Liver (tissue), 3 donors: ENCODE data around the gene DLGAP5.

Source experiments
- EGR1 ChIP-seq, 2 donors: IDR thresholded peaks; 2 replicates each; pipeline ENCODE4 v1.6.1; 2016 to 2018; ENCODE audit warnings: antibody characterized with exemption in 2 of 2, low read depth in 2 of 2
- GABPA ChIP-seq, 2 donors: IDR thresholded peaks in 1 of 2; conservative IDR thresholded peaks in 1 of 2; 2 replicates each; pipeline ENCODE4 v1.6.1; 2016; ENCODE audit warnings: antibody characterized with exemption in 2 of 2, mild to moderate bottlenecking in 1 of 2, moderate library complexity in 1 of 2
- JUND ChIP-seq, 2 donors: IDR thresholded peaks; 2 replicates each; pipeline ENCODE4 v1.6.1; 2016; ENCODE audit warnings: antibody characterized with exemption in 2 of 2
- RAD21 ChIP-seq, 2 donors: IDR thresholded peaks; 2 replicates each; pipeline ENCODE4 v1.6.1; 2016; ENCODE audit warnings: antibody characterized with exemption in 2 of 2, mild to moderate bottlenecking in 2 of 2
- SP1 ChIP-seq: IDR thresholded peaks from 2 replicates; pipeline ENCODE4 v1.6.1; 2018; ENCODE audit warnings: antibody characterized with exemption, mild to moderate bottlenecking
- YY1 ChIP-seq: IDR thresholded peaks from 2 replicates; pipeline ENCODE4 v1.6.1; 2016; ENCODE audit warnings: antibody characterized with exemption, mild to moderate bottlenecking
- TF ChIP-seq, protein P1 (sequence below): fragments of 150-350 bp; IDR thresholded peaks from 2 replicates; pipeline ENCODE4 v1.5.1; 2017; ENCODE audit warnings: improper control_type of control experiment, low read depth, low read length; ENCODE audit not compliant: missing input control
- TF ChIP-seq, protein P2 (sequence below): IDR thresholded peaks from 2 replicates; pipeline ENCODE4 v1.6.1; 2016; ENCODE audit warnings: antibody characterized with exemption
- TF ChIP-seq, protein P3 (sequence below): IDR thresholded peaks from 2 replicates; pipeline ENCODE4 v1.6.1; 2016; ENCODE audit warnings: antibody characterized with exemption
- TF ChIP-seq, protein P4 (sequence below): IDR thresholded peaks from 2 replicates; pipeline ENCODE4 v1.6.1; 2016; ENCODE audit warnings: antibody characterized with exemption, mild to moderate bottlenecking
- donor health status: healthy.
- donor health status: healthy.

DNA sequence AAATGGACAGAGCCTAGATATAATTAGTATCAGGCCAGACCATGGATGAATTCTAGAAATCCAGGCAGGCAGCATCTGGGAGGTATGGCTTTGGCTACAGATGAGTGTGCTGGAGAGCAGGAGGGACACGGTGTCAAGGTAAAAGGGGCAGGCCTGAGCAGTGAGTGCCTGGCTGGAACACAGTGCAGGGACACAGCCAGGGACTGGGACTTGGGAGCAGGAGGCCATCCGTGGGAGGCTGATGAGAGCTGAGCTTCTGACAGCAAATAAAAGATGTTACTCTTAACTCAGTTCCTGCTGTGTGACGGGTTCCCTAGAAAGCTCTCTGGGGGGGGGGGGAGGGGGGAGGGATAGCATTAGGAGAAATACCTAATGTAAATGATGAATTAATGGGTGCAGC, 75.9 kb downstream of the DLGAP5 start:
- TF ChIP-seq RAD21 (IDR thresholded peaks at IDR 0.05) (no peak), JUND (IDR thresholded peaks at IDR 0.05) (no peak), GABPA (IDR thresholded peaks at IDR 0.05 in 1 of 2, conservative IDR thresholded peaks at IDR 0.05 in 1 of 2) (no peak), EGR1 (IDR thresholded peaks at IDR 0.05; ENCODE audit: low read depth in 2 of 2) (no peak), YY1 (no peak), SP1 (no peak)
- TF ChIP-seq, protein P1, sequence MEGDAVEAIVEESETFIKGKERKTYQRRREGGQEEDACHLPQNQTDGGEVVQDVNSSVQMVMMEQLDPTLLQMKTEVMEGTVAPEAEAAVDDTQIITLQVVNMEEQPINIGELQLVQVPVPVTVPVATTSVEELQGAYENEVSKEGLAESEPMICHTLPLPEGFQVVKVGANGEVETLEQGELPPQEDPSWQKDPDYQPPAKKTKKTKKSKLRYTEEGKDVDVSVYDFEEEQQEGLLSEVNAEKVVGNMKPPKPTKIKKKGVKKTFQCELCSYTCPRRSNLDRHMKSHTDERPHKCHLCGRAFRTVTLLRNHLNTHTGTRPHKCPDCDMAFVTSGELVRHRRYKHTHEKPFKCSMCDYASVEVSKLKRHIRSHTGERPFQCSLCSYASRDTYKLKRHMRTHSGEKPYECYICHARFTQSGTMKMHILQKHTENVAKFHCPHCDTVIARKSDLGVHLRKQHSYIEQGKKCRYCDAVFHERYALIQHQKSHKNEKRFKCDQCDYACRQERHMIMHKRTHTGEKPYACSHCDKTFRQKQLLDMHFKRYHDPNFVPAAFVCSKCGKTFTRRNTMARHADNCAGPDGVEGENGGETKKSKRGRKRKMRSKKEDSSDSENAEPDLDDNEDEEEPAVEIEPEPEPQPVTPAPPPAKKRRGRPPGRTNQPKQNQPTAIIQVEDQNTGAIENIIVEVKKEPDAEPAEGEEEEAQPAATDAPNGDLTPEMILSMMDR = no peak
- TF ChIP-seq, protein P2, sequence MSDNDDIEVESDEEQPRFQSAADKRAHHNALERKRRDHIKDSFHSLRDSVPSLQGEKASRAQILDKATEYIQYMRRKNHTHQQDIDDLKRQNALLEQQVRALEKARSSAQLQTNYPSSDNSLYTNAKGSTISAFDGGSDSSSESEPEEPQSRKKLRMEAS = no peak
- TF ChIP-seq, protein P3, sequence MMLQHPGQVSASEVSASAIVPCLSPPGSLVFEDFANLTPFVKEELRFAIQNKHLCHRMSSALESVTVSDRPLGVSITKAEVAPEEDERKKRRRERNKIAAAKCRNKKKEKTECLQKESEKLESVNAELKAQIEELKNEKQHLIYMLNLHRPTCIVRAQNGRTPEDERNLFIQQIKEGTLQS = no peak
- TF ChIP-seq, protein P4, sequence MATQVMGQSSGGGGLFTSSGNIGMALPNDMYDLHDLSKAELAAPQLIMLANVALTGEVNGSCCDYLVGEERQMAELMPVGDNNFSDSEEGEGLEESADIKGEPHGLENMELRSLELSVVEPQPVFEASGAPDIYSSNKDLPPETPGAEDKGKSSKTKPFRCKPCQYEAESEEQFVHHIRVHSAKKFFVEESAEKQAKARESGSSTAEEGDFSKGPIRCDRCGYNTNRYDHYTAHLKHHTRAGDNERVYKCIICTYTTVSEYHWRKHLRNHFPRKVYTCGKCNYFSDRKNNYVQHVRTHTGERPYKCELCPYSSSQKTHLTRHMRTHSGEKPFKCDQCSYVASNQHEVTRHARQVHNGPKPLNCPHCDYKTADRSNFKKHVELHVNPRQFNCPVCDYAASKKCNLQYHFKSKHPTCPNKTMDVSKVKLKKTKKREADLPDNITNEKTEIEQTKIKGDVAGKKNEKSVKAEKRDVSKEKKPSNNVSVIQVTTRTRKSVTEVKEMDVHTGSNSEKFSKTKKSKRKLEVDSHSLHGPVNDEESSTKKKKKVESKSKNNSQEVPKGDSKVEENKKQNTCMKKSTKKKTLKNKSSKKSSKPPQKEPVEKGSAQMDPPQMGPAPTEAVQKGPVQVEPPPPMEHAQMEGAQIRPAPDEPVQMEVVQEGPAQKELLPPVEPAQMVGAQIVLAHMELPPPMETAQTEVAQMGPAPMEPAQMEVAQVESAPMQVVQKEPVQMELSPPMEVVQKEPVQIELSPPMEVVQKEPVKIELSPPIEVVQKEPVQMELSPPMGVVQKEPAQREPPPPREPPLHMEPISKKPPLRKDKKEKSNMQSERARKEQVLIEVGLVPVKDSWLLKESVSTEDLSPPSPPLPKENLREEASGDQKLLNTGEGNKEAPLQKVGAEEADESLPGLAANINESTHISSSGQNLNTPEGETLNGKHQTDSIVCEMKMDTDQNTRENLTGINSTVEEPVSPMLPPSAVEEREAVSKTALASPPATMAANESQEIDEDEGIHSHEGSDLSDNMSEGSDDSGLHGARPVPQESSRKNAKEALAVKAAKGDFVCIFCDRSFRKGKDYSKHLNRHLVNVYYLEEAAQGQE = no peak
